GM12892 (cell line): Measurements from ENCODE around the gene HADH.

Experiments used
- POLR2A ChIP-seq: IDR thresholded peaks from 2 replicates; pipeline ENCODE4 v1.6.1; 2011; ENCODE audit warnings: low read depth, low read length, control low read depth
- POLR2AphosphoS5 ChIP-seq: IDR thresholded peaks from 2 replicates; pipeline ENCODE4 v1.6.1; 2011; ENCODE audit warnings: low read depth, low read length, control low read depth

DNA sequence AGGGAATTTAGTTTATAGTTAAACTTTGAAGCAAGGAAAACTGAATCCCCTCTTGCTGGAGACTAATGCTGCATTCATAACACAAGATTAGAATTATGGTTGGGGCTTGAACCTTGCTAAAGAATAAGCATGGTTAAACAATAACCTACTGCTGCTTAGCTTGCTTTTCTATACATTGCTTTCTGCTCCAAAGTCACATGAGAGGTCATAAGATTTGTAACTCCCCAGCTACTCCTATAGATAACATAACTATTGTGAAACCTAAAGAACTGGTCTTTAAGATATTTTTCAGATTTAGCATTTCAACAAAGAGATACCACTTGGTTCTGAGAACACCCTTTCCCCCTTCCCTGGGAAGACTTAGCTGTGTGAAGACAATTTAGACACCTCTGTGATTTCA is 17.1 kb upstream of the HADH start:
- no peak for TF ChIP-seq POLR2AphosphoS5
- no peak for TF ChIP-seq POLR2A
